Activated CD4-positive, alpha-beta T cell treated with anti-CD3 and anti-CD28 coated beads, Interleukin-2, amount 50 U/mL, for 1 hour (primary cell): ENCODE results near the gene FLNC.

Experiments used
- DNase-seq: peaks from one replicate; pipeline ENCODE4 v3.0.0-alpha.2; 2020

The FLNC gene

DNA sequence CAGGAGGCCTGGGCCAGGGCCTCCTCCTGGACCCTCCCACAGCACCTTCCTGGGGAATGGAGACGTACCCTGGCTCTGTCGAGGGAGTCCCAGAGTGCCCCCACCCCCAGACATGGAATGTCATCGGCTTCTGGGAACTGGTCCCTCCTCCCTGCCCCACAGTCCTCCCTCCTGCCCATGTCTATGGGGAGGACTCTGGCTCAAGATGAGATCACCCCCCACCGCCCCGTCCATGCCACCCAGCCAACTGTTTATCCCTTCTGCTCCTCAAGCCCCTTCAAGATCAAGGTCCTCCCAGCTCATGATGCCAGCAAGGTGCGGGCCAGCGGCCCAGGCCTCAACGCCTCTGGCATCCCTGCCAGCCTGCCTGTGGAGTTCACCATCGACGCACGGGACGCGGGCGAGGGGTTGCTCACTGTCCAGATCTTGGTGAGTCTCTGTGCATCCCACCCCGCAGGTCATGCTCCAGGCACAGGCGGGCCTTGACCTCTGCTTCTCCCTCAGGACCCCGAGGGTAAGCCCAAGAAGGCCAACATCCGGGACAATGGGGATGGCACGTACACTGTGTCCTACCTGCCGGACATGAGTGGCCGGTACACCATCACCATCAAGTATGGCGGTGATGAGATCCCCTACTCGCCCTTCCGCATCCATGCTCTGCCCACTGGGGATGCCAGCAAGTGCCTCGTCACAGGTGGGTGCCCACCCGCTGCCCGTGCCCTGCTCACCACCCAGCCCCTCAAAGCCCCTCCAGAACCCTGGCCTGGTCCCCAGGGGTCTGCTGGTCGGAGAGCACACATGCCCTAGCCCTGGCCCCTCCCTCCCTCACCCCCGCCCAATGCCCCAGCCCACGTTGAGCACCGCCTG is 18.3 kb downstream of the FLNC start:
- no peak for DNase-seq

DNA sequence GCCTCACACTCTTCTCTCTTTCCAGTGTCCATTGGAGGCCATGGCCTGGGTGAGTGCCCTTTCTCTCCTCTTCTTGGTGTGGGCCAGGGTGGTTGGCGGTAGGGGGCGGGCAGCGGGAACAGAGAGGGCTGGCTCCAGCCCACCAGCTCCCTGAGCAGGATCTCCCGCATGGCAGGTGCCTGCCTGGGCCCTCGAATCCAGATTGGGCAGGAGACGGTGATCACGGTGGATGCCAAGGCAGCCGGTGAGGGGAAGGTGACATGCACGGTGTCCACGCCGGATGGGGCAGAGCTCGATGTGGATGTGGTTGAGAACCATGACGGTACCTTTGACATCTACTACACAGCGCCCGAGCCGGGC is 18.9 kb downstream of the FLNC start:
- no peak for DNase-seq

DNA sequence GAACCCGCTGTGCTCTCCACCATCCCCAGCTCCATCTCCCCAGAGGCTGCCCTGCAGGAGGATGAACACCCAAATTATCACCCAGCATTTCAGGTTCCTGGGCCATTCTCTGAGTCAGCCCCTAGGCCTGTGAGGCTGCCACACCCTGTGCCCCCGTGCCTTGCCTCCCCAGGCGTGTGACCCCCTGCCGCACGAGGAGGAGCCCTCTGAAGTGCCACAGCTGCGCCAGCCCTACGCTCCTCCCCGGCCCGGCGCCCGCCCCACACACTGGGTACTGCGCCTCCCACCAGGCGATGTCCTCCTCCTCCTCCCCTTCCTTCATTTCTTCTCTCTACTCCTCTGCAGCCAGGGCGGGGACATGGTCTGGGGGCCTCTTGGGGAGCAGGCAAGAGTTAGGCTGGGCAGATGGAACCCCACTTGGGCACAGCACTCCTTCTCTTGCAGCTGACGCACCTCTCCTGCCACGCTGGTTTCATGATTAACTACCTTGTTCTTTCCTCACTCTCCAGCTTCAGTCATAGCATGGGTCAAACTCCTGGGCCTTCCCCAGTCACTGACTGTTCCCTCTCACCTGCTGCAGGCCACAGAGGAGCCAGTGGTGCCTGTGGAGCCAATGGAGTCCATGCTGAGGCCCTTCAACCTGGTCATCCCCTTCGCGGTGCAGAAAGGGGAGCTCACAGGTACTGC is 19.7 kb downstream of the FLNC start:
- DNase-seq, result no peak

GRCh38 chr7:128852537-128853254 is 22.5 kb downstream of the FLNC start:
- no peak for DNase-seq

DNA sequence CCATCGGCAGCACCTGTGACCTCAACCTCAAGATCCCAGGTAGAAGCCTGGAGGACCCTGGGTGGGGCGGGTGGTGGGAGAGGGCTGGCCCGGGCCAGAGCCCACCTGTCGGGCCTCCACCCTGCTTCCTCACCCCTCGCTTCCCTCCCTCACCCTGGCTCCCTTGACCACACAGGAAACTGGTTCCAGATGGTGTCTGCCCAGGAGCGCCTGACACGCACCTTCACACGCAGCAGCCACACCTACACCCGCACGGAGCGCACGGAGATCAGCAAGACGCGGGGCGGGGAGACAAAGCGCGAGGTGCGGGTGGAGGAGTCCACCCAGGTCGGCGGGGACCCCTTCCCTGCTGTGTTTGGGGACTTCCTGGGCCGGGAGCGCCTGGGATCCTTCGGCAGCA is 23.6 kb downstream of the FLNC start:
- DNase-seq, result no peak

- no peak for DNase-seq
These were observed 24.2 kb downstream of the FLNC start for GRCh38 chr7:128854396-128854795.

DNA sequence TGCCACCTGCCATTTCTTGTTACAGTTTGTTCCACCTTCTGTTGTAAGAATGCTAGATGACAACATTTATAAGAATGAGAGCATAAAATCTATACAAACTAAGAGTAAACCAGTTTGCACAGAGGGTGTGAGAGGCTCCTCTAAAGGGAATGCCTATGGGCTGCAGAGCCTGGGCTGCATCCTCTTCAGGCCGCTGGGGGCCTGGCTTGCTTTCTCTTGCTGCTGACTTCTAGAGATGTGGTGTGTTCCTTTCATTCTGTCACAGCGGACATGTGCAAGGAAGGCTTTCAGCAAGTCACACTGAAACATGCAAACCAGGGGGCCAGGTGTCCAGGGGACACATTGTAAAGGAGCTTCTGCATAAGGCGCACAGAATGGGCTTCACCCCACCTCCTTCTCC is 25.4 kb downstream of the FLNC start:
- no peak for DNase-seq

DNA sequence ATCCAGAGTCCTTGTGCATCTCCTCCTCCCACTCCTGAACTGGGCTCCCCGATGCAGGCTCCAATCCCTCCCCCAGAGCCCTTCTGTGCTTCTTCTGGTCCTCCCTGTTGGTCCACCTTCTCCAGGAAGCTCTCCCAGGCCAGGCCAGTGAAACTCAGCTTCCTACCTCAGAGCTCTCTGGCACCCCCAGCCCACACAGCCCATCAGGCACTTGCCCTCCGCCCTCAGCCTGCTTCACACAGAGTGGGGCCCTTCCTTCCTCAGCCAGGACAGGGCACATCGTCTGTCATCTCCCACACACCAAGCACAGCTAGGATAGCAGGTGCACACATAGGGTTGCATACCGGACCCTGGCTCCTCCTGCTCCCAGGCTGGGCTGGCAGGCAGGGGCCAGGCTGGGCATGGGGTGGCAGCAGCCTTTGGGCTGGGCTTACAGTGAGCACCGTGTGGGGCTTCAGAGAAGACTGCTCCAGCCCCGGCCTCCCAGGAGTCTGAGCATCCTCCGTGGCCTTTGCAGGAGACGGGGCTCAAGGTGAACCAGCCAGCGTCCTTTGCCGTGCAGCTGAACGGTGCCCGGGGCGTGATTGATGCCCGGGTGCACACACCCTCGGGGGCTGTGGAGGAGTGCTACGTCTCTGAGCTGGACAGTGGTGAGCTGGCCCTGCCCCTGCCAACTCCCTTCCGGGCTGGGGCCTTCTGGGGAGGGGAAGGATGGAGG is 26.0 kb downstream of the FLNC start:
- no peak for DNase-seq

GRCh38 chr7:128858380-128859231 is 28.4 kb downstream of the FLNC start:
- DNase-seq, result no peak

- DNase-seq, result no peak
These were observed 29.3 kb downstream of the FLNC start for GRCh38 chr7:128859232-128860157.

DNA sequence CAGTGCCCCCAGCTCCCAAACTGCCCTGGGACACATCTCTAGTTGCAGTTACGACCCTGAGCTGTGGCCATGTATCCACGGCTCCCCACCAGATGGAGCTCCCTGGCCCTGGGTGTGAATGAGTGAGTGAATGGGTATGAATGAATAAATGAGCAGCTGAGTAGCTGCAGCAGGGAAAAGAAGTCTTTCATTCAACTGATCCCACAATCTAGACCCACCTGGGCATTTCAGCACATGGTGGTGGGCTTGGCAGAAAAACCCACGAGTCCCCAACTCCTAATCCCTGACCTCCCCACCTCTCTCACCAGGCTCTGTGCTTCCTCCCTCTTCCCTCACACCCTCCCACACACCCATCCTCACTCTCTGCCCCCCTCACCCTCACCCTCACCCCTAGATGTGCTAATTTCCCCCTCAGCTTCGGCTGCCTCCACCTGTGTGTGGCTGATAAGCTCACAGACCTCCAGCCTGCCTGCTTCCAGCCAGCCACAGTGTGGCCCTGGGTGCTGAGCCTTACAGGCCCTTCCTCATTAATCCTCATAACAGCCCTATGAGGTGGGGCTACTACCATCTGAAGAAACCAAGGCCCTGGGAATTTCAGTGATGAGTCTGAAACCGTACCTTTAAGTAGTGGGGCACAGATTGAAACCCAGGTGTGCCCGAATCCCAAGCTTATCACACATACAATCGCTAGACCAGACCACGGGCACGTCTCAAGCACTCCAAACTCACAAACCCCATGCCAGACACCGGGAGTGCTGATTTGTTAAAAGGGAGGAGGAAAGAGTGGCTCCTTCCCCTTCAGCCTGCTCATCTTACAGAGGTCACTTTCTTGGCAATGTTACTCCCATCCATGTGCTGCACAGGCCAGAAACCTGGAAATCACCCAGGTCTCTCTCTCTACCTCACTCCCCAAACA is 30.2 kb downstream of the FLNC start:
- DNase-seq, result no peak

- no peak for DNase-seq
These were observed 31.9 kb downstream of the FLNC start for GRCh38 chr7:128861957-128862570.

DNA sequence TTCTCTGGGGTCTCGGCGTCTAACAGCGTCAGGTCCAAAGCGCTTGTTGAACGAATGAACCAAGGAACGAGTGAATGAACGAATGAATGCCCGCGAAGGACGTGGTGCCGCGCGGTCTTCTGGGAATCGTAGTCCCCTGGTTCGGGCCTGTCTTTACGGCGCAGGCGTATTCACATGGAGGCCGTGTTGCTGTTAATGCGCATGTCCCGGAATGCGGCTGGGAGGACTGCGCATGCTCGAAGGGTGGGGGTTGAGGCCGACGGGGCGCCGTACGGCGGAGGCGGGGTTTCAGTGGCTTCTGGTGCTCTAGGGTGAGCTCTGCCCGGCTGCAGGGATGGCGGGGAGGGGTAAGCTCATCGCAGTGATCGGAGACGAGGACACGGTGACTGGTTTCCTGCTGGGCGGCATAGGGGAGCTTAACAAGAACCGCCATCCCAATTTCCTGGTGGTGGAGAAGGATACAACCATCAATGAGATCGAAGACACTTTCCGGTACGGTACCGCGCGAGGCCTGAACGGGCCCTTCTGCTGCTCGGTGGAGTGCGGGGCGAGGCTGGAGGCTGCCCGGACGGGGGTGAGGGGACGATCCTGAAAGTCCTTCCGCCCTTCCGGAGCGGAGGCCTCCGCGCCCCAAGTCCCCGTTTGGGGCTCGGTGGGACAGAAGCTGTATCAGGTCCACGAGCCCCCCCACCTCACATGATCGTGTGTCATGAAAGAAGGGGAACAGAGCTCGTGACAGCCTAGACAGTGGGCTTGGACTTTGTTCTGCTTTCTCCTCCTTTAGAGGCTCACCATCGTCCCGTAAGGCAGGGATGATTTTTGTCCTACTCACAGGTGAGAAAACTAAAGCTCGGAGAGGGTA is 32.6 kb downstream of the FLNC start, which contains the start of gene ATP6V1F:
Gene ATP6V1F (plus strand): TSS at position 286 of the 862 bp plus-strand sequence. CDS start 49 bp downstream, at position 335.
- DNase-seq, result peak; percentile 99

GRCh38 chr7:128863433-128863989 is 33.3 kb downstream of the FLNC start:
- peak; percentile 37 for DNase-seq

GRCh38 chr7:128865303-128865702 is 35.1 kb downstream of the FLNC start:
- no peak for DNase-seq

GRCh38 chr7:128865996-128866877 is 36.0 kb downstream of the FLNC start:
- DNase-seq, result no peak

GRCh38 chr7:128867241-128867640 is 37.0 kb downstream of the FLNC start:
- DNase-seq, result no peak
